HG02973 (cell line): ENCODE data around the gene ACTRT3.
A peak's percentile ranks its signal among the peaks of the same experiment; 100 is the strongest.
"Not testable (repeated sequence)": the region's sequence is repeated elsewhere in the genome, so short reads cannot be mapped to it uniquely, and the experiment has no call there.

Experiments used
- ATAC-seq: cut with Tn5 transposase; IDR thresholded peaks from one replicate; pipeline ENCODE4 v1.9.1; 2021; ENCODE audit warnings: moderate library complexity; ENCODE audit not compliant: unreplicated experiment

Gene ACTRT3

DNA sequence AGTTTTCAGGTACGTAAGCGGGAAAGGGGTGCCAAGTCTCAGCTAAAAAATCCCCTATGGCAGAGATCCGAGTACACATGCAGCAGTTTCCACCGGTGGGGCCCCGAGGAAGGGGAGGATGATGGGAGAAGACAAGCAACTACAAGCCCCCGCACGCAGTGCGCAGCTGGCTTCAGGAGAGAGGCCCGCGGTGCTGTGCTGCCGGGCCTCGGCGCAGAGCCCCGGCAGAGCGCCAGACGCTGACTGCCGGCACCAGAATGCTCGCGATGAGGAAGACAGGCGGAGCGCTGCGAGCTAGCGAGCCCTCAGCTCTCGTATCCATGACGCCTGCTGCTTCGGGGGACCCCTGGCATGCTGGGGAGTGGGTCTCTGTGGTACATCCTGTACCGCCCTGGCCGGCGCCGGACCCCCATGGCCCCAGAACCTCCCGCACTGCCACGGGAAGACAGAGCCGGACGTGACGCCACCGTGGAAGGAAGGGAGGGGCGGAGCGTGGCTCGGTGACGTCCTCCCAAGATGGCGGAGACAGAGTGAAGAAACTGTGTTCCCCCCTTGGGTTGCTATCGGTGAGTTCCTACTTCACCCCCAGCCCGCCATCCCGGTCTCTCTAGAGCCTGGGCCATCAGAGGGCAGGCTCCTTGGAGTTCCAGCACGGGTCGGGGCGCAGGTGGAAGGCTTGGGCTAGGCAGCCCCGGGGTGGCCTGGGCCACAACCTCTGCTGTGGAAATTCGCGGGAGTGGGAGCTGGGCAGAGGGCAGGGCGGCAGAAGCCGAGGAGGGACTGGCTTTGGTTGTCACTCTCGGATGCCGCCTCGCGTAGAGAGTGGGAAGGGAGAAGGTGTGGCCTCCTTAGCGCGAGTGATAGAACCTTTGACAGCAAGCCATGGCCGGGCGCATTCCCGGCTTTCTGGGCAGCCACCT, 3.8 kb upstream of the ACTRT3 start, which contains the start of gene MYNN:
Gene MYNN, plus strand, starts transcription at position 500 of the 920 bp plus-strand sequence. CDS start 900 bp downstream, outside the sequence.
- peak; percentile 83 for ATAC-seq

DNA sequence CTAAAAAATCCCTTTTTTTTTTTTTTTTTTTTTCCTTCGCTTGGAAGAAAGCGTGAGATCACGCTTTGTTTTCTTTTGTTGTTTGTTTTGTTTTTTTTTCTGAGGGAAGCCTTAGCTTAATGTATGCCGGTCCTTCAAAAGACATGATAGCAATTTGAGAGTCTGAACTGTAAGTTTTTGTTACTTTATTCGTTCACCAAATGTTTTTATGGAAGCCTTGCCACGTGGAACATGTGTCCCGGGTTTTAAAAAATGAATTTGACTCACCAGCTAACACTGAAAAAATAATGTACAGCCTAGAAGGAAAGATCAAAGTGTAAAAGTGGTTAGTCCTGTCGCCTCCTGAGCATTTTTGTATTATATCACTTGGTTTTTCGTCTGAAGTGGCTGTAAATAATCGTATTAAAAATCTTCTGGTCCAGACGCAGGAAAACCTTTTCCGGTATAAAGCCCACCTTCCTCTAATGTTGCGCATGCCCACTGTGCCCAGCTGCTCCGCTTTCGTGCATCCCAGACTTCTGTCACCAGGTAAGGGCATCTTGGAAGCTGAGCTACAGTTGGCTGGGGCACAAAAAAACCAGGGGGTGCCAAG, 3.0 kb upstream of the ACTRT3 start:
- ATAC-seq = peak; percentile 8

DNA sequence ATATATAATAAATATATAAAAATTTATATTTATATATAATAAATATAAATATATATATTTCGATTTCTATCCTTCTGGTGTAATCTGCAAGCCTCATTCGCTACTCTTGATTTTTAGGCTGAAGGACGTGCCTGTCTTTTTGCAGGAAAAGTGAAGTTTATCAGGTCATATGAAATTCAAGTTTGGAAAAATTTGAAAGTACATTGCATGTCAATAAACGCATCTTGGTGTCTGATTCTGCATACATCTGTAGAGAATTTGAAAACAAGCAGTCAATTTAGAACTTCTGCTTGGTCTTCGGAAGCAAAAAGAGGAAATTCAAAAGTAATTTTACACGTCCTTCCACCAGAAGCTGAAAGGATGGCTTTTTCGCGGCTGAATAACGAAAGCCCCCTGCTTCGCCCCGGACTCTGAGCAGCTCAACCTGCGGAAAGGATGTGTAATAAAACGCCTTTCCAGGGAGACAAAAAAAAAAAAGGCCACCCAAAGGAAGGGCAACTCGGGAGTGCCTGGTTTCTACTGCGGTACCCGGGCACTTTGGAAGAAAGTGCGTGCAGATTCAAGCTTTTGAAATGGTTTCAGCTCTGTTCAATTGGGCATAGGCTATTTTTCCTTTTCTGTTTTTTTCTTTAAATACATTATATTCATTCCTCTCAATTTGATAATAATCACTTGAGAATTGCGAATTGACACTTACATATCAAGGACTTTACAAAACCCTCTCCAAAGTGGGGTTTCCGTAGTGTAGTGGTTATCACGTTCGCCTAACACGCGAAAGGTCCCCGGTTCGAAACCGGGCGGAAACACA, 2.3 kb upstream of the ACTRT3 start:
- no peak for ATAC-seq

DNA sequence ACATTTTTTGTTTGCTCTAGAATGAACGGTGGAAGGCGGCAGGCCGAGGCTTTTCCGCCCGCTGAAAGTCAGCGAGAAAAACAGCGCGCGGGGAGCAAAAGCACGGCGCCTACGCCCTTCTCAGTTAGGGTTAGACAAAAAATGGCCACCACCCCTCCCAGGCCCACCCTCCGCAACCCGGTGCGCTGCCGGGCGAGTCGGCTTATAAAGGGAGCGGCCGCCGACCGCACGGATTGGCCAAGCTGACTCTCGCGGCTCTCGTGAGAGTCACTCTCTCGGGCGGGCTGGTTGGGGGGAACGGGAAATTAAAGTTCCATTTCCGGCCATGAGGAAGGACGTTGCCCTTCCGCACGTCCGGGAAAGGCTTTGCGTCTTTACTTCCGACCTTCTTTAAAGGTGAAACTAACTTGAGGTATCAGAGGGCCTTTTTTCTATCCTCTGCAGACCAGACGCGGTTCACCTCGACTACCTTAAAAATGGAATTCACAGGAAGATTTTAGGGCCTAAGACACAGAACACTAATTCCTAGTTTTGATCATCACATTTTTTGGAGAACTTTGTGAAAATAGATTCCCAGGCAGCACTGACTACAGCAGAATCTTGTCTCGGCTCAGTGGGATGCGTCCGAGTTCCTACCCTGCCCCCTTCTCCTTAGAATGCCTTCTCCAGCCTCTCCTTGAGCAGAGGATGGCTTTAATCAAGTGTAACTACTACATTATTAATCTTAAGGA, 4.3 kb downstream of the ACTRT3 start, which contains the start of gene TERC:
Gene TERC, minus strand, starts transcription at position 179 of the 731 bp plus-strand sequence.
- ATAC-seq = peak; percentile 74

- ATAC-seq = peak; percentile 25
Observed at GRCh38 chr3:169764312-169764881, 5.0 kb downstream of the ACTRT3 start.

DNA sequence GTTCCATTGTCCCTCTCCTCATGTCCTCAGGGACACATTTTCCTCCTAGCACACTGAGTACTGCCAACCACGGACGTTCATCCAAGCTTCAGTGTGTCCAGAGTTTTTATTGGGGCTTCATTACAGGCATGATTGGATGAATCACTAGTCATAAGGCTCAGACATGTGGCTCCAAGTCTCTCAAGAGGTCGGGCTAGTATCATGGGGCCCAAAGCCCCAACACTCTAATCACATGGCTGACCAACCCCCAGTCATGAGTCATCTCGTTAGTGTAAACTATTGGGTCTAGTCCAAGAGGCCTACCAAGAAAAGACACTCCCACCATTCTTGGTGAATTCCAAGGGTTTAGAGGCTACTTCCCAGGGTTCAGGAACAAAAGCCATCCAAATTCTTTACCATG, 8.9 kb downstream of the ACTRT3 start:
- ATAC-seq = no peak

DNA sequence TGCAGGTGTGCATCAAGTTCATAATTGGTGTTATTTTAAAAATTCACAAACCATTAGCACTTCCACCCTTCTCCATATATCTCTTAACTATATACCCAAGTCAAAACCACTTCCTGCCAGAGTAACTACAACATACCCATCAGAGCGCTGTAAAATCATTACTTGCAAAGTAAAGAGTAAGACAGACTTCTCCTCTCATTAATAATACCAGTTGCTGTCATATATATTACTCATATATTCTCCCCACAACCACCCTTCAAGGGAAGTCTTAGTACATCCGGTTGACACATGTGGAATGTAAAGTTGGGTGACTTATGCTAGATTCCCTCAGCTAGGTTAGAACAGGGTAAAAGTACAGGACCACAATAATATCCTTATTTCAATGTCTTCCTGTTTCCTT, 10.1 kb downstream of the ACTRT3 start:
- peak; percentile 45 for ATAC-seq

- no peak for ATAC-seq
Observed at GRCh38 chr3:169758359-169758994, 10.9 kb downstream of the ACTRT3 start.

DNA sequence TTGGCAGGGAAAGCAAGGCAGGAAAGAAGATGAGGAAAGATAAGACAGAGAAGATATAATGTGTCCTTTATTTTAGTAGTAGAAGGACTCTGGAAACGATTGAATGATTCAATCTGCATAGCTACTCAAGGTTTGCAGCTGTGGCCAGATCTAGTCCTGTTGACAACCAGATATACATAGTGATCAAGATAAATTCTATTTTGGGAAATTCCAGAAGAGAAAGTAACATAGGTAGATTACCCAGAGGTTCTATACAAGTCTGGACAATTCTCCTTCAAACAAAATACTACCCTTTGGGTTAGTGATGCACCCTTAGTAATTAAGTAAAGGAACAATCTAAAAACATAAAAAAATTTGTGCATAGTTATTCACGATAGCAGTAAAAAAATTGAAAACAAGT, 13.9 kb downstream of the ACTRT3 start:
- no peak for ATAC-seq

GRCh38 chr3:169754711-169755110, 14.7 kb downstream of the ACTRT3 start:
- ATAC-seq = no peak

DNA sequence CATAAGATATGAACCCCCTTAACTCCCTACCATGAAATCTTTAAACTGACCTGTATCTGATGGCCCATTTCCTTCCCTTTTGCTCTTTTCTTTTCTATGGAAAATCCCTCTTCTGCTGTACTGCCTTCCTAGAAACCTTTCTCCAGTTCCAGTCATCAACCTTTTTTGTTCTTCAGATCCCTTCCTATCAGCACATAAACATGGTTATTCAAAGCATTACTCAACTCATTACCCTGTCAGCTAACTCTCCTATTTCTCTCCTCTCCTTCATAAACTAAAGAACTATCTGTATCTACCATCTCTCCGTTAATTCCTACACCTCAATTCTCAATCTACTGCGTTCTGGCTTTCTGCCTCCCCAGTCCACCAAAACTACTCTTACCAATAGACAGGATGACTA, 17.5 kb downstream of the ACTRT3 start:
- ATAC-seq = no peak

- no peak for ATAC-seq
Observed at GRCh38 chr3:169750665-169751064, 18.7 kb downstream of the ACTRT3 start.

GRCh38 chr3:169748670-169749069, 20.7 kb downstream of the ACTRT3 start:
- no peak for ATAC-seq

DNA sequence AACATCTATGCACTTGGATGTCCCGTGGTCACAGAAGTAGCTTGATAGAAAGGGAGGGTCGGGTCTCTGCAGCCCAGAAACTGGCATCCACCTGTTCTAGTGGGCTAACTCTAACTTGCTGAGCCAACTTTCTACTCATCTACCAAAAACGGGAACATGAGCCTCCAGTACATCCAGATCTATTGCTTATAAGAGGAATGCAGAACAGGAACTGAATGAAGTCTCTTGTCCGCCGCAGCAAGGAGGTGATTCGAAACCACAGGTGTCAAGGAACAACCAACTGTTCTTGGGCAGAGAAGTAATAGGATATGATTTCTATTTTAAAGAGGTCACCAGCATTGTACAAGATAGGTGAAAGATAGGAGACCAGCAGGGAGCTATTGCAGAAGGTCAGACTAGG, 22.4 kb downstream of the ACTRT3 start:
- ATAC-seq = no peak

GRCh38 chr3:169744366-169745054, 24.9 kb downstream of the ACTRT3 start:
- no peak for ATAC-seq

- no peak for ATAC-seq
Observed at GRCh38 chr3:169739067-169739466, 30.3 kb downstream of the ACTRT3 start.

DNA sequence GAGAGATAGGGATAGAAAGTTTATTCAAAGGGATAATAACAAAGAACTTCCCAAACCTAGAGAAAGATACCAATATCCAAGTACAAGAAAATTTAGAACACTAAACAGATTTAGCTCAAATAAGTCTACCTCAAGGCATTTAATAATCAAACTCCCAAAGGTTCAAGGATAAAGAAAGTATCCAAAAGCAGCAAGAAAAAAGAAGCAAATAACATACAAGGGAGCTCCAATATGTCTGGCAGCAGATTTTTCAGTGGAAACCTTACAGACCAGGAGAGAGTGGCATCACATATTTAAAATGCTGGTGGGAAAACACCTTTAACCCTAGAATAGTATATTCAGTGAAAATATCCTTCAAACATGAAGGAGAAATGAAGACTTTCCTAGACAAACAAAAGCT, 37.5 kb downstream of the ACTRT3 start:
- not testable (repeated sequence) for ATAC-seq

DNA sequence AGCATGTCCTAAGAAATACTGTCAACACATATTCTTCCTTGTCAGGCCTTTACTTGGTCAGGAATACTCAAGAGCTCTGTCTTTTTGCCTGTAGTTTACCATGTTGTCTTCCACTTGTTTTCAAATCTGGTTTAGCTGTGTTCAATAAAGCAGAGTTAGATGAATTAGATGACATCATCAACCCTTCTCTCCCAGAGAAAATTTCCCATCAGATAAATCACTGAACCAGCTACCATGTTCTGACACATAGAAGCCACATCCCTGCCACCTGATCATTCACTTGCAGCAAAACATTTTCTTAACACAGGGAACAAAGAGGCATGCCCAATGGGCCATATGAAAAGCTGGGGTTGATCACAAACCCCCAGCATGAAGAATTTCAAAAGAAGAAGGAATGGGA, 46.6 kb downstream of the ACTRT3 start:
- no peak for ATAC-seq

DNA sequence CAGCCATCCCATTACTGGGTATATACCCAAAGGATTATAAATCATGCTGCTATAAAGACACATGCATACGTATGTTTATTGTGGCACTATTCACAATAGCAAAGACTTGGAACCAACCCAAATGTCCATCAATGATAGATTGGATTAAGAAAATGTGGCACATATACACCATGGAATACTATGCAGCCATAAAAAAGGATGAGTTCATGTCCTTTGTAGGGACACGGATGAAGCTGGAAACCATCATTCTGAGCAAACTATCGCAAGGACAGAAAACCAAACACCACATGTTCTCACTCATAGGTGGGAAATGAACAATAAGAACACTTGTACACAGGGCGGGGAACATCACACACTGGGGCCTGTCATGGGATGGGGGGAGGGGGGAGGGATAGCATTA, 50.9 kb downstream of the ACTRT3 start:
- not testable (repeated sequence) for ATAC-seq
